TTC549 (cell line): ENCODE results near the gene CD300LG.
A peak's percentile ranks its signal among the peaks of the same experiment; 100 is the strongest.

Source experiments
- FAIRE-seq: peaks from 2 replicates; lab custom pipeline; 2012; peaks lifted over from hg19 to GRCh38; lab: Jason Lieb, UNC

CD300LG gene

DNA sequence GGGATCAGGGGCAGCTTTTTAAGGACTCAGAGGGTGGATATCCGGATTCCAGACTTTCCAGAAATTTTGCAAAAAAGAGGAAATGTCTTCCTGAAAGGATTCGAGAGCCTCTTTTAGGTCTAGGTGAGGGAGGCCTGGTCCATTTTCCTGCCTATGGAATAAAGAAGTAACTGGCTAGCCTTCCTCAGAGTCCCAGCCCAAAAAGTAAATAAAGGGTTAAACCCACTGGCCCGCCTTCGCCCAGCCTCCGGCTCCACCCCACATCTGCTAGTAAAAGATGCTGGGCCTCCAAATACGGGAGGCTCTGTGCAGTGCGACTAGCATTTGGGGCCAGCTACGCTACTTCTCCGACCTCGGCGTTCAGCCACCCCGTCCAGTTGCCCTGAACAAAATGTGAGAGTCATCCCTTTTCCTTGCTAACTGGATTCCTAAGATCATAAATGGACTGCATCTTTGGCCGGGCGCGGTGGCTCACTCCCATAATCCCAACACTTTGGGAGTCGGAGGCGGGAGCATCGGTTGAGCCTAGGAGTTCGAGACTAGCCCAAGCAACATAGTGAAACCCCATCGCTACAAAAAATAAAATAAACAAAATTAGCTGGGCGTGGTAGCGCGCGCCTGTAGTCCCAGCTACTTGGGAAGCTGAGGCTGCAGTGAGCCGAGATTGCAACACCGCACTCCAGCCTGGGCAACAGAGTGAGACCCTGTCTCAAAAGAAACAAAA lies 61.2 kb downstream of the CD300LG start:
- FAIRE-seq, result peak; percentile 84

DNA sequence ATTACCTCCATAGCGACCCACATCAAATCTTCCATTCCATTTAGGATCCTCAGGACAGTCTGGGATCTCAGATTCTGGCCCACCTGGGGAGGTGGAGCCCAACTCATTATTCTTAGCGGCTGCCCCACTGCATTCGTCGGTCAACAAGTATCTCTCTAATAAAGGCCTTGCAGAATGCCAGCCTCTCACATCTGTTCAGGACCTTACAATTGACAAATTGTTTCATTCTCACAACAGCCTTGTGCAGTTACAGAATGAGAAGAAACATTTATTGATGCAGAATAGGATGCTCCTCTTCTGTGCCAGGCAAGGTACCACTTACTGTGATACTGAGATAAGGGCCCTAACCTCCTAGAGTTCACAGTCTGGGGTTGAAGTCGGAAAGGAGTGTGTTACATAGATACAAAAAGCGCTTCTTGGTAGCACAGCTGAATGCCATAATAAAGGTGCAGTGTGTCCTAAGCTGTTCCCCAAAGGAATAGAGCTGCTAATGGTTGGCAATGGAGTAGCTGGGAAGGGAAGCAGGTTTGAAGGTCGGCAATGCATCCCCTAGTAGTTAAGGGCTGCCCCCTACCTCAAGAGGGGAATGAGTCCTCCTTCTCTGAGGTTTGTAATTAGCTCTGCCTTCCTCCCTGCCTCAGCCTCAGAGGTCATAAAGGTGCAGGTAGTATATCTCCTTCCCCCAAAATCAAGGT lies 62.7 kb downstream of the CD300LG start:
- no peak for FAIRE-seq

DNA sequence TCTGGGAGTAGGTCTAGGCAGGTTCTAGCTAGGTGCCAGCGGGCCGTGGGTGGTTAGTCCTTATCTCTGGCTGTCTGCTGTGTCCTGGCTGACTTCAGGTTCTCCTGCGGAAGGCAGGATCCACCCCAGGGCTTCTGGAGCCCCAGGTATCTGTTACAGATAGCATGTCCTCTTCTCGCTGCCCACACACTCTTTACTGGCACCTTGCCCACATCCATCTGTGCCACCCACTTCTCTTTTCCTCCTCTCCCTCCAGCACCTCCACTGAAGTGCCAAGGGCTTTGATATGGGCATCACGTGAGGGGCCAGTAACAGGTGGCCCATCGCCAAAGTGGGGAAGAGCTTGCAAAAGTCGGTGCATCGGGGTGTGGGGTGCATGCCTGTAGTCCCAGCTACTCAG lies 64.9 kb downstream of the CD300LG start:
- no peak for FAIRE-seq

DNA sequence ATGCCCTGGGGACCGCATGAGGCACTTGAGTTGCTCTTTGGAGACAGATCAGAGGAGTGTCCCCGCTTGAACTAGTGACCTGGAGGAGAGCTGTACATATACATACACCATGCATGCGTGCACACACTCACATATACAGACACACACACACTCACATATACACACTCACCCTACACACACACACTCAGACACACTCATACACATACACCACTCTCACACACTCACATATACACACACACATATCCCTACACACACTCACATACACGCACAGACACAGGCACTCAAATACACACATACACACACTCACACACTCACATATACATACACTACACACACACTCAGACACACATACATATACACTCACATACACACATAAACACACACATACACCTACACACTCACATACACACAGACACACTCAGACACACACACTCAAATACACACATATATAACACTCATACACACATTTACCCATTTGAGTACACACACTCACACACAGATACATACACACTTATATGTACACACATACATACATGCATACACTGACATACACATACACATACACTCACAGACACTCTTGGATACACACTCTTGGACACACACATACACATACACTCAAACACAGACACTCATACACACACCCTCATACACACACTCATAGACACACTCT lies 65.8 kb downstream of the CD300LG start:
- FAIRE-seq, result no peak
